Upper lobe of left lung (tissue), 6 donors: ENCODE measurements around the gene GARS1. TPM values are rescaled to one million over a fixed set of nuclear protein-coding genes. Genes with fewer than 3 reads are reported as not detected.

Experiments used
- ATAC-seq, 2 donors: fragments of 200-7000 bp; cut with Tn5 transposase; one replicate each; pipeline ENCODE4 v1.9.1; 2022; ENCODE audit warnings: mild to moderate bottlenecking in 2 of 2, moderate library complexity in 2 of 2; ENCODE audit not compliant: low FRiP score in 2 of 2
- DNase-seq, 2 donors: peaks; one replicate each; pipeline ENCODE4 v3.0.0-alpha.2; 2019 to 2020
- H3K27ac ChIP-seq, 4 donors: fragments of 200-600 bp; sonication (generic); one replicate each; pipeline ENCODE4 v1.5.1; 2016 to 2019
- H3K27me3 ChIP-seq, 4 donors: fragments of 200-600 bp; sonication (generic); one replicate each; pipeline ENCODE4 v1.5.1; 2017 to 2019
- H3K36me3 ChIP-seq, 4 donors: fragments of 200-600 bp; sonication (generic); one replicate each; pipeline ENCODE4 v1.5.1; 2016 to 2019
- H3K4me1 ChIP-seq, 4 donors: fragments of 200-600 bp; sonication (generic); one replicate each; pipeline ENCODE4 v1.5.1; 2018 to 2019
- H3K4me3 ChIP-seq, 4 donors: fragments of 200-600 bp; sonication (generic); one replicate each; pipeline ENCODE4 v1.5.1; 2017 to 2019; ENCODE audit warnings: mild to moderate bottlenecking in 2 of 4, moderate library complexity in 1 of 4
- H3K9me3 ChIP-seq, 4 donors: fragments of 200-600 bp; sonication (generic); one replicate each; pipeline ENCODE4 v1.5.1; 2018 to 2019
- CTCF ChIP-seq, 6 experiments: fragments of 450-650 bp in 4 of 6; fragments of 200-600 bp in 2 of 6; sonication (generic) in 2 of 6; IDR thresholded peaks; one replicate each; pipeline ENCODE4 v1.5.1; 2016 to 2019; ENCODE audit warnings: antibody characterized with exemption in 6 of 6
- EP300 ChIP-seq, 4 donors: sonication (generic); formaldehyde crosslinking; IDR thresholded peaks; one replicate each; pipeline ENCODE4 v1.5.1; 2017; ENCODE audit warnings: antibody characterized with exemption in 4 of 4, control low read depth in 2 of 4
- POLR2A ChIP-seq, 4 donors: fragments of 450-650 bp; IDR thresholded peaks; one replicate each; pipeline ENCODE4 v1.5.1; 2016 to 2017; ENCODE audit warnings: antibody characterized with exemption in 4 of 4, mild to moderate bottlenecking in 2 of 4
- POLR2AphosphoS5 ChIP-seq, 2 donors: sonication (generic); formaldehyde crosslinking; IDR thresholded peaks; one replicate each; pipeline ENCODE4 v1.5.1; 2017; ENCODE audit warnings: antibody characterized with exemption in 2 of 2
- WGBS, 2 donors: methylation state at CpG; one replicate each; pipeline ENCODE4 v1.1.5; 2017 to 2018; 5-methylcytosine and 5-hydroxymethylcytosine counted together
- total RNA-seq, 6 donors: library from RNA; depleted of rRNA in 4 of 6; stranded (reverse); fragments of >200 nt in 4 of 6; gene quantifications; one replicate each; pipeline versions ENCODE4 v1.1.0 to v1.2.1, GENCODE V29; 2016 to 2021
- donor health status: DM: no; HTN: no; CAD: no; lungs with moderate emphysema.
- donor health status: DM: no; HTN: yes; CAD: no; lungs with severe emphysema.

GARS1 gene
- total RNA-seq, 6 donors from 2014 or later = 59.5 to 107 (median 81.6) TPM

GRCh38 chr7:30664184-30664885 lies 69.7 kb downstream of the GARS1 start:
- 81 to 83% methylated on average over 1 to 2 of the region's 2 CpGs for WGBS, 2 donors
- TF ChIP-seq POLR2A (IDR thresholded peaks at IDR 0.05) = no peak
- TF ChIP-seq CTCF (IDR thresholded peaks at IDR 0.05) = no peak
- TF ChIP-seq POLR2AphosphoS5 (IDR thresholded peaks at IDR 0.05) = no peak
- no peak for TF ChIP-seq EP300 (IDR thresholded peaks at IDR 0.05)
- no peak overlapping the region for H3K4me3 ChIP-seq
- H3K27me3 ChIP-seq = no peaks in the 10 kb centered on the region
- no peaks in the 10 kb centered on the region for H3K9me3 ChIP-seq
- no peak overlapping the region for H3K27ac ChIP-seq
- no peaks in the 10 kb centered on the region for H3K36me3 ChIP-seq
- DNase-seq = no peak
- ATAC-seq = no peak
- H3K4me1 ChIP-seq = no peaks in the 10 kb centered on the region

- DNase-seq (no peak), ATAC-seq (no peak)
- no peak for TF ChIP-seq POLR2A (IDR thresholded peaks at IDR 0.05)
- TF ChIP-seq POLR2AphosphoS5 (IDR thresholded peaks at IDR 0.05) = no peak
- TF ChIP-seq EP300 (IDR thresholded peaks at IDR 0.05) = no peak
- no peak for TF ChIP-seq CTCF (IDR thresholded peaks at IDR 0.05)
- H3K9me3 ChIP-seq = no peaks in the 10 kb centered on the region
- WGBS, 2 donors = 68 to 74% methylated on average over 6 to 8 of the region's 8 CpGs
- H3K4me3 ChIP-seq = no peak overlapping the region
- no peak overlapping the region for H3K27ac ChIP-seq
- H3K27me3 ChIP-seq = no peaks in the 10 kb centered on the region
- no peaks in the 10 kb centered on the region for H3K36me3 ChIP-seq
- no peaks in the 10 kb centered on the region for H3K4me1 ChIP-seq
Measured at GRCh38 chr7:30665043-30665442, 70.4 kb downstream of the GARS1 start.

- TF ChIP-seq CTCF (IDR thresholded peaks at IDR 0.05) = no peak
- no peak for TF ChIP-seq EP300 (IDR thresholded peaks at IDR 0.05)
- TF ChIP-seq POLR2AphosphoS5 (IDR thresholded peaks at IDR 0.05) = no peak
- no peak for TF ChIP-seq POLR2A (IDR thresholded peaks at IDR 0.05)
- H3K4me1 ChIP-seq = no peaks in the 10 kb centered on the region
- no peaks in the 10 kb centered on the region for H3K36me3 ChIP-seq
- WGBS, 2 donors = 81 to 86% methylated on average over 11 of the region's 11 CpGs
- H3K4me3 ChIP-seq = no peak overlapping the region
- DNase-seq (no peak), ATAC-seq (no peak)
- no peaks in the 10 kb centered on the region for H3K9me3 ChIP-seq
- no peak overlapping the region for H3K27ac ChIP-seq
- H3K27me3 ChIP-seq = no peaks in the 10 kb centered on the region
Measured at GRCh38 chr7:30665449-30665848, 70.8 kb downstream of the GARS1 start.

GRCh38 chr7:30667172-30667571 lies 72.5 kb downstream of the GARS1 start:
- ATAC-seq (no peak), DNase-seq (no peak)
- no peaks in the 10 kb centered on the region for H3K9me3 ChIP-seq
- 71 to 86% methylated on average over 3 of the region's 3 CpGs for WGBS, 2 donors
- H3K27ac ChIP-seq = no peak overlapping the region
- H3K4me3 ChIP-seq = no peak overlapping the region
- H3K27me3 ChIP-seq = no peaks in the 10 kb centered on the region
- TF ChIP-seq EP300 (IDR thresholded peaks at IDR 0.05) (no peak), POLR2AphosphoS5 (IDR thresholded peaks at IDR 0.05) (no peak), POLR2A (IDR thresholded peaks at IDR 0.05) (no peak), CTCF (IDR thresholded peaks at IDR 0.05) (no peak)
- H3K4me1 ChIP-seq = no peaks in the 10 kb centered on the region
- no peaks in the 10 kb centered on the region for H3K36me3 ChIP-seq

- Histone ChIP-seq H3K9me3 (no peaks in the 10 kb centered on the region), H3K4me1 (no peaks in the 10 kb centered on the region), H3K4me3 (no peak overlapping the region), H3K27me3 (no peaks in the 10 kb centered on the region), H3K27ac (no peak overlapping the region), H3K36me3 (no peaks in the 10 kb centered on the region)
- 69 to 75% methylated on average over 4 of the region's 4 CpGs for WGBS, 2 donors
- no peak for ATAC-seq
- TF ChIP-seq POLR2AphosphoS5 (IDR thresholded peaks at IDR 0.05) (no peak), EP300 (IDR thresholded peaks at IDR 0.05) (no peak), CTCF (IDR thresholded peaks at IDR 0.05) (no peak), POLR2A (IDR thresholded peaks at IDR 0.05) (no peak)
- DNase-seq = no peak
Measured at GRCh38 chr7:30668102-30668501, 73.4 kb downstream of the GARS1 start.
